ENCODE measurements around the gene SYMPK. TPM values are rescaled to one million over a fixed set of nuclear protein-coding genes. Genes with fewer than 3 reads are reported as not detected.

The SYMPK gene
- polyA plus RNA-seq, 1 of the 3 experiments (the other 2 are of a cell fraction): 92.7 TPM

DNA sequence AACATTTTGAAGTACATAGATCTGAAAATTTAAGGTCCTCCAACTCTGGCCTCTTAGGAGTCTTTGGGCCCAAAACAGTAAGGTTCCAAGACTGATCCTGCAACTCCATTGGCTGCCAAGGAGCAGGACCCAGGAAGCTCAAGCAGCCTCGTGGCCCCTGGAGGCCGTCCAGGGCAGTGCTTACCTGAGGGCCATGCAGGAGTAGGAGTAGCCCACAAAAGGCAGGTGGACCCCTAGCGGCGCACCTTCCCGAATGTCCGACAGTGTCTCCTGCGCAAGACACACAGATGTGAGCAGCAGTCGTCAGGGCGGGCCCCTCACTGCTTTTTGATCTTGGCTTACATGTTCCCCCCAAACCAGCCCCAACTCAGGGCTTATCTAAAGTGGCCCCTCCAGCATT, 88.2 kb downstream of the SYMPK start:
- Histone ChIP-seq H3K79me2 (ENCODE audit: insufficient read depth) (peaks cover 5% of the 10 kb centered on the region; the same call in 1 of the 2 replicates), H3K4me3 (ENCODE audit: low read depth in 2 of 2, low read length in 1 of 2) (no peak overlapping the region), H3K9ac (no peak overlapping the region), H3K4me1 (ENCODE audit: control insufficient read depth in 1 of 2, insufficient read depth in 2 of 2, low read depth in 1 of 2, low read length in 1 of 2) (peaks cover 5 to 12% of the 10 kb centered on the region in 2 experiments; a peak in 3 of 4 replicates), H3K27ac (ENCODE audit: low read depth in 2 of 2, low read length in 1 of 2) (no peak overlapping the region), H3K9me3 (no peaks in the 10 kb centered on the region), H3K36me3 (replicated peaks in 1 of 2; ENCODE audit: control insufficient read depth in 1 of 2, insufficient read depth in 2 of 2, low read length in 1 of 2) (peaks cover 25 to 54% of the 10 kb centered on the region in 2 experiments), H3K27me3 (ENCODE audit: insufficient read depth) (no peaks in the 10 kb centered on the region), H3K4me2 (no peak overlapping the region), H3K9me2 (no peaks in the 10 kb centered on the region), H3F3A (replicated peaks; ENCODE audit: insufficient read depth) (peaks cover 52% of the 10 kb centered on the region), H4K20me1 (ENCODE audit: insufficient read depth) (peaks cover 13% of the 10 kb centered on the region; the same call in 1 of the 2 replicates), H2AFZ (ENCODE audit: low read depth) (no peak overlapping the region)
- ChIA-PET CTCF (no interaction called here), POLR2A (no interaction called here)
- TF ChIP-seq SMC3 (IDR thresholded peaks at IDR 0.05; ENCODE audit: low read depth, low read length) (no peak), GABPA (IDR thresholded peaks at IDR 0.05; ENCODE audit: low read depth) (no peak), NFIC (IDR thresholded peaks at IDR 0.05; ENCODE audit: borderline replicate concordance) (no peak), FOSL2 (IDR thresholded peaks at IDR 0.05; ENCODE audit: borderline replicate concordance, low read depth) (no peak), TEAD4 (IDR thresholded peaks at IDR 0.05; ENCODE audit: borderline replicate concordance, insufficient read depth) (no peak), RXRA (IDR thresholded peaks at IDR 0.05; ENCODE audit: borderline replicate concordance, low read depth) (no peak), RCOR1 (IDR thresholded peaks at IDR 0.05; ENCODE audit: low read length) (no peak), ELF1 (IDR thresholded peaks at IDR 0.05) (no peak), YY1 (IDR thresholded peaks at IDR 0.05; ENCODE audit: low read depth) (no peak)
- TF ChIP-seq, protein P1, sequence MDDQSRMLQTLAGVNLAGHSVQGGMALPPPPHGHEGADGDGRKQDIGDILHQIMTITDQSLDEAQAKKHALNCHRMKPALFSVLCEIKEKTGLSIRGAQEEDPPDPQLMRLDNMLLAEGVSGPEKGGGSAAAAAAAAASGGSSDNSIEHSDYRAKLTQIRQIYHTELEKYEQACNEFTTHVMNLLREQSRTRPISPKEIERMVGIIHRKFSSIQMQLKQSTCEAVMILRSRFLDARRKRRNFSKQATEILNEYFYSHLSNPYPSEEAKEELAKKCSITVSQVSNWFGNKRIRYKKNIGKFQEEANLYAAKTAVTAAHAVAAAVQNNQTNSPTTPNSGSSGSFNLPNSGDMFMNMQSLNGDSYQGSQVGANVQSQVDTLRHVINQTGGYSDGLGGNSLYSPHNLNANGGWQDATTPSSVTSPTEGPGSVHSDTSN (IDR thresholded peaks at IDR 0.05): no peak
- TF ChIP-seq, protein P2, sequence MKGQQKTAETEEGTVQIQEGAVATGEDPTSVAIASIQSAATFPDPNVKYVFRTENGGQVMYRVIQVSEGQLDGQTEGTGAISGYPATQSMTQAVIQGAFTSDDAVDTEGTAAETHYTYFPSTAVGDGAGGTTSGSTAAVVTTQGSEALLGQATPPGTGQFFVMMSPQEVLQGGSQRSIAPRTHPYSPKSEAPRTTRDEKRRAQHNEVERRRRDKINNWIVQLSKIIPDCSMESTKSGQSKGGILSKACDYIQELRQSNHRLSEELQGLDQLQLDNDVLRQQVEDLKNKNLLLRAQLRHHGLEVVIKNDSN (IDR thresholded peaks at IDR 0.05; ENCODE audit: borderline replicate concordance, low read depth): no peak
- TF ChIP-seq, protein P3, sequence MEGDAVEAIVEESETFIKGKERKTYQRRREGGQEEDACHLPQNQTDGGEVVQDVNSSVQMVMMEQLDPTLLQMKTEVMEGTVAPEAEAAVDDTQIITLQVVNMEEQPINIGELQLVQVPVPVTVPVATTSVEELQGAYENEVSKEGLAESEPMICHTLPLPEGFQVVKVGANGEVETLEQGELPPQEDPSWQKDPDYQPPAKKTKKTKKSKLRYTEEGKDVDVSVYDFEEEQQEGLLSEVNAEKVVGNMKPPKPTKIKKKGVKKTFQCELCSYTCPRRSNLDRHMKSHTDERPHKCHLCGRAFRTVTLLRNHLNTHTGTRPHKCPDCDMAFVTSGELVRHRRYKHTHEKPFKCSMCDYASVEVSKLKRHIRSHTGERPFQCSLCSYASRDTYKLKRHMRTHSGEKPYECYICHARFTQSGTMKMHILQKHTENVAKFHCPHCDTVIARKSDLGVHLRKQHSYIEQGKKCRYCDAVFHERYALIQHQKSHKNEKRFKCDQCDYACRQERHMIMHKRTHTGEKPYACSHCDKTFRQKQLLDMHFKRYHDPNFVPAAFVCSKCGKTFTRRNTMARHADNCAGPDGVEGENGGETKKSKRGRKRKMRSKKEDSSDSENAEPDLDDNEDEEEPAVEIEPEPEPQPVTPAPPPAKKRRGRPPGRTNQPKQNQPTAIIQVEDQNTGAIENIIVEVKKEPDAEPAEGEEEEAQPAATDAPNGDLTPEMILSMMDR (IDR thresholded peaks at IDR 0.05): no peak
- 92% methylated on average over 9 of the region's 9 CpGs for WGBS (ENCODE audit: low lambda C conversion rate)
- no peak for DNase-seq

DNA sequence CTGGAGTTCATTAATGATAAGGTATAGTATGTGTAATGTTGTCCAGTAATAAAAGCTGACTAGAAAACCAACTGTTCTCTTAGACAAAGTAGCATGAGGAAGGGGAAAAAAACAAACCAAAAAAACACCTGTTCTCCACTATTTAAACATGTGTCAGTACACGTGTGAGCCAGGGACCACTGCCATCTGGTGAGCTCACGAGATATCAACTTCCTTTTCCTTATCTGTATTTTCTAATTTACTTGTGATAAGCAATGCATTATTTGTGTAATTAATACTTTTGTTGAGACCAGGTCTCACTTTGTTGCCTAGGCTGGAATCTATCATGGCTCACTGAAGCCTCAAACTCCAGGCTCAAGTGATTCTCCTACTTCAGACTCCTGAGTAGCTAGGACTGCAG, 89.6 kb downstream of the SYMPK start:
- Histone ChIP-seq H3K9me2 (no peaks in the 10 kb centered on the region), H3K27me3 (ENCODE audit: insufficient read depth) (no peaks in the 10 kb centered on the region), H3K36me3 (replicated peaks in 1 of 2; ENCODE audit: control insufficient read depth in 1 of 2, insufficient read depth in 2 of 2, low read length in 1 of 2) (peaks cover 18 to 44% of the 10 kb centered on the region in 2 experiments), H3K4me1 (ENCODE audit: control insufficient read depth in 1 of 2, insufficient read depth in 2 of 2, low read depth in 1 of 2, low read length in 1 of 2) (peaks cover 8 to 13% of the 10 kb centered on the region in 2 experiments; a peak in 3 of 4 replicates), H3K4me3 (ENCODE audit: low read depth in 2 of 2, low read length in 1 of 2) (no peak overlapping the region), H3K27ac (ENCODE audit: low read depth in 2 of 2, low read length in 1 of 2) (no peak overlapping the region), H3K9me3 (no peaks in the 10 kb centered on the region), H2AFZ (ENCODE audit: low read depth) (no peak overlapping the region), H4K20me1 (ENCODE audit: insufficient read depth) (peaks cover 12% of the 10 kb centered on the region; the same call in 1 of the 2 replicates), H3K9ac (no peak overlapping the region), H3K79me2 (ENCODE audit: insufficient read depth) (no peaks in the 10 kb centered on the region), H3K4me2 (no peak overlapping the region), H3F3A (replicated peaks; ENCODE audit: insufficient read depth) (peaks cover 58% of the 10 kb centered on the region)
- CTCF ChIA-PET: interaction anchor here (1.0 to 5.9 kb wide), 8 partner anchors 9 to 304 kb away, joined by 3 to 100 read pairs (median 3); partner anchors contain the start of genes DMPK and IRF2BP1
- DNase-seq: no peak
- 76% methylated on average over 2 of the region's 2 CpGs for WGBS (ENCODE audit: low lambda C conversion rate)
- POLR2A ChIA-PET: no interaction called here
- TF ChIP-seq, protein P4, sequence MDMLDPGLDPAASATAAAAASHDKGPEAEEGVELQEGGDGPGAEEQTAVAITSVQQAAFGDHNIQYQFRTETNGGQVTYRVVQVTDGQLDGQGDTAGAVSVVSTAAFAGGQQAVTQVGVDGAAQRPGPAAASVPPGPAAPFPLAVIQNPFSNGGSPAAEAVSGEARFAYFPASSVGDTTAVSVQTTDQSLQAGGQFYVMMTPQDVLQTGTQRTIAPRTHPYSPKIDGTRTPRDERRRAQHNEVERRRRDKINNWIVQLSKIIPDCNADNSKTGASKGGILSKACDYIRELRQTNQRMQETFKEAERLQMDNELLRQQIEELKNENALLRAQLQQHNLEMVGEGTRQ (IDR thresholded peaks at IDR 0.05; ENCODE audit: borderline replicate concordance, low read depth, low read length): no peak
- no peak for TF ChIP-seq JUND (IDR thresholded peaks at IDR 0.05)
- no peak for TF ChIP-seq FOXM1 (IDR thresholded peaks at IDR 0.05; ENCODE audit: low read depth)
- peak; percentile 33; the same call in 1 of the 2 replicates for TF ChIP-seq MXI1 (IDR thresholded peaks at IDR 0.05; ENCODE audit: low read depth, low read length)
- 0 out of 4 replicates have a peak, but pooled peaks of 1 of the 2 experiments have one; percentile 19 for TF ChIP-seq EP300 (IDR thresholded peaks at IDR 0.05; ENCODE audit: borderline replicate concordance in 1 of 2, low read depth in 1 of 2, low read length in 1 of 2)
- TF ChIP-seq RCOR1 (IDR thresholded peaks at IDR 0.05; ENCODE audit: low read length): peak; percentile 83; the same call in 1 of the 2 replicates
- TF ChIP-seq YY1 (IDR thresholded peaks at IDR 0.05; ENCODE audit: low read depth): no peak
- TF ChIP-seq, protein P5, sequence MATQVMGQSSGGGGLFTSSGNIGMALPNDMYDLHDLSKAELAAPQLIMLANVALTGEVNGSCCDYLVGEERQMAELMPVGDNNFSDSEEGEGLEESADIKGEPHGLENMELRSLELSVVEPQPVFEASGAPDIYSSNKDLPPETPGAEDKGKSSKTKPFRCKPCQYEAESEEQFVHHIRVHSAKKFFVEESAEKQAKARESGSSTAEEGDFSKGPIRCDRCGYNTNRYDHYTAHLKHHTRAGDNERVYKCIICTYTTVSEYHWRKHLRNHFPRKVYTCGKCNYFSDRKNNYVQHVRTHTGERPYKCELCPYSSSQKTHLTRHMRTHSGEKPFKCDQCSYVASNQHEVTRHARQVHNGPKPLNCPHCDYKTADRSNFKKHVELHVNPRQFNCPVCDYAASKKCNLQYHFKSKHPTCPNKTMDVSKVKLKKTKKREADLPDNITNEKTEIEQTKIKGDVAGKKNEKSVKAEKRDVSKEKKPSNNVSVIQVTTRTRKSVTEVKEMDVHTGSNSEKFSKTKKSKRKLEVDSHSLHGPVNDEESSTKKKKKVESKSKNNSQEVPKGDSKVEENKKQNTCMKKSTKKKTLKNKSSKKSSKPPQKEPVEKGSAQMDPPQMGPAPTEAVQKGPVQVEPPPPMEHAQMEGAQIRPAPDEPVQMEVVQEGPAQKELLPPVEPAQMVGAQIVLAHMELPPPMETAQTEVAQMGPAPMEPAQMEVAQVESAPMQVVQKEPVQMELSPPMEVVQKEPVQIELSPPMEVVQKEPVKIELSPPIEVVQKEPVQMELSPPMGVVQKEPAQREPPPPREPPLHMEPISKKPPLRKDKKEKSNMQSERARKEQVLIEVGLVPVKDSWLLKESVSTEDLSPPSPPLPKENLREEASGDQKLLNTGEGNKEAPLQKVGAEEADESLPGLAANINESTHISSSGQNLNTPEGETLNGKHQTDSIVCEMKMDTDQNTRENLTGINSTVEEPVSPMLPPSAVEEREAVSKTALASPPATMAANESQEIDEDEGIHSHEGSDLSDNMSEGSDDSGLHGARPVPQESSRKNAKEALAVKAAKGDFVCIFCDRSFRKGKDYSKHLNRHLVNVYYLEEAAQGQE (IDR thresholded peaks at IDR 0.05; ENCODE audit: low read depth, low read length): no peak
- TF ChIP-seq, protein P1 (IDR thresholded peaks at IDR 0.05): no peak

All from SK-N-SH (cell line).